AG04449 (cell line): ENCODE results near the gene ANKFN1.

Source experiments
- CTCF ChIA-PET: fragments of 350-600 bp; formaldehyde crosslinking; extraction: SDS; loops from one replicate; lab custom pipeline; 2021; ENCODE audit warnings: antibody characterized with exemption; lab: Yijun Ruan, JAX
- POLR2A ChIA-PET: fragments of 400-600, 350-600 bp; formaldehyde crosslinking; extraction: SDS; loops from one replicate; lab custom pipeline; 2020; ENCODE audit warnings: antibody characterized with exemption, inconsistent platforms; lab: Yijun Ruan, JAX
- DNase-seq: peaks from one replicate; pipeline ENCODE4 v3.0.0-alpha.2; 2010; ENCODE audit warnings: low read depth, low spot score
- H3K4me3 ChIP-seq: 2 replicates; pipeline ENCODE4 v1.5.1; 2011; ENCODE audit warnings: low read depth, mild to moderate bottlenecking, control low read depth, low read length
- CTCF ChIP-seq: IDR thresholded peaks from one replicate; pipeline ENCODE4 v1.5.1; 2011; ENCODE audit warnings: mild to moderate bottlenecking, moderate library complexity, low read length, control low read depth, inconsistent platforms; ENCODE audit not compliant: insufficient read depth; ENCODE audit errors: missing control alignments

Gene ANKFN1

GRCh38 chr17:56447171-56447570 lies 293.9 kb downstream of the ANKFN1 start:
- no peak for TF ChIP-seq CTCF
- no peak for DNase-seq
- ChIA-PET POLR2A (no interaction called here), CTCF (no interaction called here)
- no peak overlapping the region for H3K4me3 ChIP-seq

GRCh38 chr17:56448371-56448770 lies 295.1 kb downstream of the ANKFN1 start:
- no peak overlapping the region for H3K4me3 ChIP-seq
- DNase-seq: no peak
- ChIA-PET CTCF (no interaction called here), POLR2A (no interaction called here)
- no peak for TF ChIP-seq CTCF

DNA sequence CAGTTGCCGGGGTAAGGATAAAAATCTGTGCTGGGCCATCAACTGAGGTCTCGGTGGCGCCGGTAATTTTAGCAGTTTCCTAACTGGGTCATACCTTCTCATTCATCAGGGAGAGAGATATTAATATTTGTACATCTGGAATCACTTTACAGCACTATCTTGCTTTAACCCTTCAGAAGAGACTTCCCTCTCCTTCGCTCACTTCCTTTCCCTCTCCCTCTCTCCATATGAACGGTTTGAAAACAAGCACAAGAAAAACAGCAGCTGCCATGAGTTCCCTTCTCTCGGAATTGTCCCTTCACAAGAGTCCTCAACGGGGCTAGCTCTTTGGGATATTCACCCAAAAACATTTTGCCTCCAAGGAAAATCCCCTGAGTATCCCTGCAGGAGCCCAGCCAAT lies 295.9 kb downstream of the ANKFN1 start:
- ChIA-PET CTCF (no interaction called here), POLR2A (no interaction called here)
- H3K4me3 ChIP-seq: no peak overlapping the region
- no peak for DNase-seq
- TF ChIP-seq CTCF: no peak

GRCh38 chr17:56451629-56452028 lies 298.4 kb downstream of the ANKFN1 start:
- POLR2A ChIA-PET: no interaction called here
- DNase-seq: no peak
- CTCF ChIA-PET: no interaction called here
- no peak overlapping the region for H3K4me3 ChIP-seq
- no peak for TF ChIP-seq CTCF

- no peak overlapping the region for H3K4me3 ChIP-seq
- ChIA-PET POLR2A (no interaction called here), CTCF (interaction anchor here (1.2 kb wide), 1 partner anchor 367 kb away, joined by 5 read pairs; no protein-coding TSS in a partner anchor)
- DNase-seq: no peak
- TF ChIP-seq CTCF: no peak
Observed at GRCh38 chr17:56452461-56452860, 299.2 kb downstream of the ANKFN1 start.

DNA sequence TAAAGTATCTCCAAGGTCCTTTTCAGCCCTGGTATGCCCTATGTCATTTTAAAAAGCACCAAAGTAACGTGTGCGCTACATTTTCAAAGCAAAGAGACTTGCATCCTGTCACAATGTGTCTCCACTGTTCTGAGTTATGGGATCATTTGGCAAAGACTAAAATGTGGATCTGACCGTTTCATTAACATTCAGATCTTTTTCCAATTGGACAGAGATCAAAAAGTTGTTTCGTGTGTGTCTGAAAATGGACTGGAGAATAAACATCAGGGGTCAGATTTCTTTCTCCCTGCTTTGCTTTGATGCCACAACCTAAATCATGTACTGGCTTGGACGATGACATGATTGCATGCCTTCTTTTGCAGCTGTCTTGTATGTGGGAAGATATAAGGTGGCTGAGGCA lies 304.2 kb downstream of the ANKFN1 start:
- POLR2A ChIA-PET: no interaction called here
- no peak overlapping the region for H3K4me3 ChIP-seq
- no peak for TF ChIP-seq CTCF
- CTCF ChIA-PET: no interaction called here
- DNase-seq: no peak
